GM19438 (cell line): ENCODE measurements around the gene ZNF619.

ENCODE experiments used
- ATAC-seq: cut with Tn5 transposase; IDR thresholded peaks from one replicate; pipeline ENCODE4 v1.9.1; 2021; ENCODE audit warnings: low read depth; ENCODE audit not compliant: unreplicated experiment

ZNF619 gene

DNA sequence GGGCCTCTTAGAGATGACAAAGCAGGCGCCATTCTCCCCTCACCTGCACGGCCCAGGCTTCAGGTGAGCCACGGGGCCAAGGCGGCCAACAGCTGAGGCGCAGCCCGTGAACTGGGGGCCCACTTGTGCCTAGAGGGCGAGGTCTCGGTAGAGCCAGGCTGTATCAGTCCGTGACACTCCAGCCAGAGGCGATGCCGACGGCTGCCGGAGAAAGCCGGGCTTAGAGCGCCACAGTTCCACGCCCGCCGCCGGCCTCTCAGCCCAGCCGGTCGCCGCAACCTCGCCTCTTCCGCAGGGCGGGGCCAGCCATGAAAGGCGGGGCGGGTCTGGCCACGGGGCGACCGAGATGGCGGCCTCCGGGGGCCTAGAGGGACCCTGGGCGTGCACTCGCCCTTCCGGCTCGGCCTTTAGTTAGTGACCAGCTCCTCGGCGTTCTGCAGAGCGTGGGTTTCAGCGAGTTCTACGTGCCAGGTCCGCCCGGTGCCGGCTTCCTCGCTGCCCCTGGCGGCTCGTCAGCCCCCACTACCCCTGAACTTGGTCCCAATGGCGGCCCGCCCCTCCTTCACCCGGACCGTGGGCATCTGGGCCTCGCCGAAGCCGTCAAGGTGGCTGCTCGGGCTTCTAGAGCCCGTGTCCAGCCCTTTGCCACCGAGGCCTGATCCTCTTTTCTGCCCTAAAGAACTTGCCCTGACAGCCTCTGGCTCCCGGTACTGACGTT lies 47.8 kb downstream of the ZNF619 start, which contains the start of gene ZNF621:
Gene ZNF621, plus strand, starts transcription at position 393 of the 718 bp plus-strand sequence. CDS start 881 bp downstream, outside the sequence.
- ATAC-seq: peak; percentile 98

DNA sequence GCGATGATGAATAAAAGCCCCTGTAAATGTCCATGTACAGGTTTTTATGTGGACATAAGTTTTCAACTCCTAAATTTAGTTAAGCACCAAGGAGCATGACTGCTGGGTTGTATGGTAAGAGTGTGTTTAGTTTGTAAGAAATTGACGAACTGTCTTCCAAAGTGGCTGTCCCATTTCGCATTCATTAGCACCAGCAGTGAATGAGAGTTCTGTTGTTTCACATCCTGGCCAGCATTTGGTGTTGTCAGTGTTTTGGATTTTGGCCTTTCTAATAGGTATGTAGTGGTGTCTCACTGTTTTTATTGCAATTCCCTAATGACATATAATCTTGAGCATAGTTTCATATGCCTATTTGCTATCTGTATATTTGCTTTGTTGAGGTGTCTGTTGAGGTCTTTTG lies 51.5 kb downstream of the ZNF619 start:
- no peak for ATAC-seq

GRCh38 chr3:40532252-40532651 lies 55.3 kb downstream of the ZNF619 start:
- no peak for ATAC-seq

- ATAC-seq: no peak
Measured at GRCh38 chr3:40534283-40534682, 57.4 kb downstream of the ZNF619 start.
